ENCODE data around the gene PPM1F.

DNA sequence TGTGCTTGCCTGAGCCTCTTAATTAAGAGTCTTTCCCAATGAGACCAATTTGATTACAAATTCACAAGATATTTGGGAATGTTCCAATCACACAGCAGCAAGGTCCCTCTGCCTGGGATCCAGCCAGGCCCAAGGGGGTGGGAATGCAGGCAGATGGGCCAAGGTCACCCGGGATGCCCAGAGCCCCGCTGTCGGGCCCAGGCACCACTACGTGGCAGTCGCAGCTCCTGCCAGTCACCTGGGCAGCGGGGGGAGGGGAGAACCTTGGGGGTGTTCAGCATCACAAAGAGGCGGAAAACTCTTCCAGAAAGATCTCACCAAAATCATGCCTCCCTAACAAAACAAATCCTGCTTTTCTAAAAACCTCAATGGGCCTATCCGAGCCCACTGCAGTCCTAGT lies 30.9 kb downstream of the PPM1F start:
- TF ChIP-seq CTCF (IDR thresholded peaks at IDR 0.05; ENCODE audit: insufficient read depth, low read length, poor library complexity, severe bottlenecking) (no peak), EZH2phosphoT487 (conservative IDR thresholded peaks at IDR 0.05; ENCODE audit: low read length) (no peak)

Measured in SU-DHL-6 (cell line).